Ovary (tissue), 9 donors: Measurements from ENCODE around the gene MATN4. TPM values are rescaled to one million over a fixed set of nuclear protein-coding genes. Genes with fewer than 3 reads are reported as not detected.

ENCODE experiments used
- DNase-seq, 5 donors: peaks; one replicate each; pipeline ENCODE4 v3.0.0-alpha.2; 2019 to 2020
- H3K27ac ChIP-seq, 2 donors: fragments of 200-600 bp; one replicate each; pipeline versions ENCODE4 v1.5.1 to v1.8.0; 2019 to 2022
- H3K27me3 ChIP-seq: fragments of 200-600 bp; one replicate; pipeline ENCODE4 v1.8.0; 2022
- H3K36me3 ChIP-seq: fragments of 200-600 bp; sonication (generic); one replicate; pipeline ENCODE4 v1.5.1; 2019
- H3K4me1 ChIP-seq: one replicate; pipeline ENCODE4 v1.8.1; 2013; ENCODE audit warnings: mild to moderate bottlenecking, moderate library complexity; ENCODE audit not compliant: insufficient read depth
- H3K4me3 ChIP-seq: fragments of 200-600 bp; sonication (generic); one replicate; pipeline ENCODE4 v1.5.1; 2017
- H3K9me3 ChIP-seq, 2 donors: fragments of 200-600 bp in 1 of 2; sonication (generic) in 1 of 2; one replicate each; pipeline versions ENCODE4 v1.5.1 to v1.8.1; 2013 to 2019; ENCODE audit warnings: mild to moderate bottlenecking in 1 of 2, moderate library complexity in 1 of 2
- EP300 ChIP-seq: sonication (generic); formaldehyde crosslinking; IDR thresholded peaks from one replicate; pipeline ENCODE4 v1.6.1; 2017; ENCODE audit warnings: antibody characterized with exemption
- POLR2A ChIP-seq: fragments of 450-650 bp; IDR thresholded peaks from one replicate; pipeline ENCODE4 v1.6.1; 2017; ENCODE audit warnings: antibody characterized with exemption, mild to moderate bottlenecking, moderate library complexity
- WGBS, 3 donors: extraction: QIAGEN DNeasy Blood & Tissue Kit in 1 of 3; methylation state at CpG; one replicate each; pipeline versions ENCODE4 v1.1.5 to v1.1.7; 2013 to 2017; 5-methylcytosine and 5-hydroxymethylcytosine counted together
- intact Hi-C, 4 donors: fragments of 100-400 bp; cut with DNase I; formaldehyde crosslinking; loops; one replicate each; pipeline versions ENCODE4 v1.11.0 to v1.15.1; 2022 to 2023
- polyA plus RNA-seq, 2 donors: library from polyadenylated mRNA; stranded (reverse); fragments of 200-250 nt in 1 of 2; fragments of 350-450 nt in 1 of 2; fragmentation: Illumina TruSeq in 1 of 2; extraction: RNeasy Lipid Tissue Mini Kit (QIAGEN cat#74804) in 1 of 2; gene quantifications; one replicate each; pipeline ENCODE4 v1.2.3, GENCODE V29; 2013 to 2014
- total RNA-seq, 7 donors: library from RNA; depleted of rRNA in 2 of 7; stranded (reverse); fragments of >200 nt in 2 of 7; fragmentation: NEBNext Ultra II Directional in 3 of 7; extraction: Animal tissue kit (Norgen Biotek cat#: 25700) in 3 of 7; gene quantifications; one replicate each; pipeline versions ENCODE4 v1.1.0 to v1.2.4, GENCODE V29; 2016 to 2023
- TF ChIP-seq, protein P1 (sequence below), 3 donors: fragments of 450-650 bp in 2 of 3; fragments of 200-600 bp in 1 of 3; IDR thresholded peaks; one replicate each; pipeline versions ENCODE4 v1.5.1 to v1.8.0; 2016 to 2022; ENCODE audit warnings: antibody characterized with exemption in 3 of 3, mild to moderate bottlenecking in 1 of 3
- donor health status: DM: no; HTN: no; CAD: no; lungs with moderate emphysema.
- donor health status: DM: no; HTN: no; CAD: no.
- donor health status: Bipolar disorder and iron deficiency.
- donor health status: DM: yes; HTN: yes; CAD: no.
- donor health status: DM: no; HTN: no; CAD: no.
- donor health status: DM: yes; HTN: yes; CAD: no.

Gene MATN4
- total and polyA plus RNA-seq, 9 donors: 0.10 TPM; not detected in 8

DNA sequence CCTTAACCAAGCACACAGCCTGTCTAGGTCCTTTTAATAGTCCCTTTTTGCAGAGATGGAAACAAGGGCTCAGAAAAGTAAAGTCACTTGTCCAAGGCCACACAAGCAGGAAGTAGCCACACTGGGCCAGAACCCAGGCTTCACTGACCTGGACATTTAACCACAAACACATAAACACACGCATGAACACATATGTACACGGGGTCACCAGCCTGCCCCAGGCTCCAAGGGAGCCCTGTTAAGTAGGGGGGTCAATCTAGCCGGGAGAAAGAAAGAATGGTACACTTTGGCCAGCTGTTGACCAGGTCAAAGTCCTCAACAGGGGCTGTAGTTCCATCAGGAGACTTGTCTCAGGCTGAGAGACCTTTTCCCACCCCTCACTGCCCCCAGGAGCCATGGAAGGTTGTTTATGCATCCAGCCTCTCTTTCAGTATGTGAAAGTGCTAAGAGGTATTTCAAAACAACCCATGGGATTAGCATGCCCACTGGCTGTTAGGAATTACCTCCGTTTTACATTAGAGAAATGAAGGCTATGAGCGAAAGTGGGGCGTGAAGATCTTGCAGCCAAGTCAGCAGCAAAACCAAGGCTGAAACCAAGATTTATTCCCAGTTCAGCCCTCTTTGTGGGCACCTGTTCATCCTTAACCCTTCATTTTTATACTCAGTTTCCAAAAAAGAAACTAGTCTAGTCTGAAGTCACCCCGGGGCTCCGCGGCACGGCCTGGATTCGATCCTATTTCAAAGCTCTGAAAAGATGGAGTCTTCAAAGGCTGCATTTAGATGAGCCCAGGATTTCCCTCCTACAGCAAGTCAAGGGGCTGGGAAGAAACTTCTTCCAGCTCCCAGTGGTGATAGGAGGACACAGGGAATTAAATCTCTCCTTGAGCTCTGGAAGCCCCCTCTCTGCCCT, 30.3 kb upstream of the MATN4 start:
- peaks cover 26% of the 10 kb centered on the region for H3K4me1 ChIP-seq
- intact Hi-C loops: no loop called here

DNA sequence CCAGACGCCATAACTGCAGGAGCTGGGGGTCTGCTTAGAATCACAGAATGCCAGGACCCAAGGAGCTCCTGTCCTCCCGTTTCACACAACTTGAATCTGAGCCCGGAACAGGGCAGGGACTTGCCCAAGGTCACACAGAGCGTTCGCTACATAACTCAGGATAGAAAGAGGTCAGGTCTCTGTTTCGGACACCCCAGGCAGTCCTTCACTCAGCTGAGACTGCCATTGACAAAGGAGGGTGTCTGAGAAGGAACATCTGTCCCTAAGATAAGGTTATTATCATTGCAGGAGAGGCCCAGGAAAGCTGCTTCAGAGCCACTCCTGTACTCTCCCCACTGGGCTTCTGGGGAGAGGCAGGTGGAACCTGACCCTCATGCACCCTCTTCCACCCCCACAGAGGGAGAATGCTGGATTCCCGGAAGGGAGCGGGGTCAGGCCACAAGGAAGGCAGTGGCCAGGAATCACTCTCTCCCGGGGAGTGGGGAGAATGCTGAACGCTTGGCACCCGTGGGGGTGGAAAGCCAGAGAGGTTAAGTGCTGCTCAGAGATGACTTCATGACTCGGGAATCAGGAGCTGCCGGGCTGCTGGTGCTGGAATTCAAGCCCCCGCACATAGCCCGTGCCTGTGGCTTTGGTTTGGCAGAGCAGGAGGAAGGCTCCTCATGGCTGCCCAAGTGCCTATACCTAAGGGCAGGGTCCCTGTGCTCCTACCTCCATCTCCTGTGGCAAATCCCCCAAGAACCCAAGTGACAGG, 29.4 kb upstream of the MATN4 start:
- Histone ChIP-seq H3K27ac (peak overlapping the region in 1 of 2 donors; percentile 6), H3K9me3 (no peaks in the 10 kb centered on the region), H3K27me3 (no peaks in the 10 kb centered on the region), H3K4me3 (no peak overlapping the region), H3K4me1 (peaks cover 23% of the 10 kb centered on the region), H3K36me3 (no peaks in the 10 kb centered on the region)
- intact Hi-C loops: no loop called here
- TF ChIP-seq EP300: no peak
- TF ChIP-seq, protein P1, sequence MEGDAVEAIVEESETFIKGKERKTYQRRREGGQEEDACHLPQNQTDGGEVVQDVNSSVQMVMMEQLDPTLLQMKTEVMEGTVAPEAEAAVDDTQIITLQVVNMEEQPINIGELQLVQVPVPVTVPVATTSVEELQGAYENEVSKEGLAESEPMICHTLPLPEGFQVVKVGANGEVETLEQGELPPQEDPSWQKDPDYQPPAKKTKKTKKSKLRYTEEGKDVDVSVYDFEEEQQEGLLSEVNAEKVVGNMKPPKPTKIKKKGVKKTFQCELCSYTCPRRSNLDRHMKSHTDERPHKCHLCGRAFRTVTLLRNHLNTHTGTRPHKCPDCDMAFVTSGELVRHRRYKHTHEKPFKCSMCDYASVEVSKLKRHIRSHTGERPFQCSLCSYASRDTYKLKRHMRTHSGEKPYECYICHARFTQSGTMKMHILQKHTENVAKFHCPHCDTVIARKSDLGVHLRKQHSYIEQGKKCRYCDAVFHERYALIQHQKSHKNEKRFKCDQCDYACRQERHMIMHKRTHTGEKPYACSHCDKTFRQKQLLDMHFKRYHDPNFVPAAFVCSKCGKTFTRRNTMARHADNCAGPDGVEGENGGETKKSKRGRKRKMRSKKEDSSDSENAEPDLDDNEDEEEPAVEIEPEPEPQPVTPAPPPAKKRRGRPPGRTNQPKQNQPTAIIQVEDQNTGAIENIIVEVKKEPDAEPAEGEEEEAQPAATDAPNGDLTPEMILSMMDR (IDR thresholded peaks at IDR 0.05): no peak
- no peak for TF ChIP-seq POLR2A
- DNase-seq: peak; percentile 38 to 73 (median 63)
- 7 to 10% (median 9%) methylated on average over 13 to 15 of the region's 15 CpGs for WGBS, 3 donors

More for the DNA sequence above, 30.3 kb upstream of the MATN4 start:
- no peak for DNase-seq
- no peak overlapping the region for H3K4me3 ChIP-seq
- TF ChIP-seq EP300: no peak
- TF ChIP-seq POLR2A: no peak
- TF ChIP-seq, protein P1 (IDR thresholded peaks at IDR 0.05): no peak
- no peaks in the 10 kb centered on the region for H3K9me3 ChIP-seq
- H3K27ac ChIP-seq: no peak overlapping the region
- no peaks in the 10 kb centered on the region for H3K27me3 ChIP-seq
- H3K36me3 ChIP-seq: no peaks in the 10 kb centered on the region
- 83 to 85% (median 84%) methylated on average over 11 of the region's 11 CpGs for WGBS, 3 donors

DNA sequence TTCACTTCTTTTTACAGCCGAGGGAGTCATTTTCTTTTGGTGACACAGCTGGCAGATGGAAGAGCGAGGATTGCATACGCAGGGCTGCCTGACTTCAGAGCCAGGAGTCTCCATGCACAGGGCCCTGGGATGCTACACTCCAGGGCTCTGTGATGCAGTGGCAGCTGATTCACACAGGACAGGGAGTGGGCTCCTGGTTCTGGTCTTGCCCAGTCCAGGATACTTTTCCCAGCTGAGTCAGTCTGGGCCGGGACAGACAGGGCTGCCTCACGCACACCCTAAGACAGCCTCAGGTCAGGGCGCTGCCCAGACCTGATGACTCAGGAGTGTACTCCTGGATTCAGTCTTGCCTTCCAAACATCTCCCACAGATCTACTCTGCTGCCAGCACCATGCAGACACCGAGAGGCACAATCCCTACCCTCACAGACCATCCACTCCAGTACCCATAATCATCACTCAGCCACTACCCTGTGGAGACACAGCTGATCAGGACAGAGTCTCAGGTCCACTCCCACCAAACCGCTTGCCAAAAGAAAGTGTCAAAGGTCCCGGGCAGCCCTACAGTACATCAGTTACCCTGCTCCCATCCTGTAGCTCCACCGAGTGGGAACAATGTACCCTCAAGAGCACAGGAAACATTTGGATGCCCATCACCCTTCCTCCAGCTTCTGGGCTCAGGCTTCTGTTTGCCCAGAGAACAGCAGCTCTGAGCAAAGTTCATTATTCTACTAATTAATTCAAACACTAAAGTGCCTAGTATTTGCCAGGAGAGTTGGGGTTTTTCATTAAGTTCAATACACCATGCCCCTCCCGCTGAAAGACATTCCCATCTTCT, 28.6 kb upstream of the MATN4 start:
- H3K4me1 ChIP-seq: peaks cover 16% of the 10 kb centered on the region
- H3K36me3 ChIP-seq: no peaks in the 10 kb centered on the region
- peak overlapping the region in 1 of 2 donors; percentile 6 for H3K27ac ChIP-seq
- TF ChIP-seq POLR2A (no peak), EP300 (no peak)
- TF ChIP-seq, protein P1 (IDR thresholded peaks at IDR 0.05): no peak
- H3K9me3 ChIP-seq: no peaks in the 10 kb centered on the region
- no peak overlapping the region for H3K4me3 ChIP-seq
- 56 to 73% (median 63%) methylated on average over 11 of the region's 11 CpGs for WGBS, 3 donors
- H3K27me3 ChIP-seq: no peaks in the 10 kb centered on the region
- no peak for DNase-seq
- intact Hi-C loops: no loop called here

DNA sequence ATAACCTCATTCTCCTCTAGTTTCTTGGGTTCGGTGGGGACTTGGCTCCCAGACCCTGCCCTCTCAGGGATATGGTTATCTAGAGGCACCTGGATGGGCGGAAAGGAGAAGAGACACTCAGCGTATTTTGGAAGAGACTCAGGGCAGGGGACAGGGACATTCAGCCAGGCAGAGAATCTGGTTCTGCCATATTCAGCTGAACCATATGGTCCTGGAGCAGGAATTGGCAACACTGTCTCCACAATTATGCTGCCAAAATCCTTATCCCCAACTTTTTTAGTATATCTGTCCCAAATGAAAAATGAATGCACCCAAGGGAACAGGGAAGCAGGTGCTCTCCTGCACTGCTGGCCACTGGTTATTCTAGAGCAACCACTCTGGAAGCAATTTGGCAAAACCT, 22.4 kb upstream of the MATN4 start:
- Histone ChIP-seq H3K27ac (no peak overlapping the region), H3K4me1 (no peaks in the 10 kb centered on the region), H3K36me3 (no peaks in the 10 kb centered on the region), H3K9me3 (no peaks in the 10 kb centered on the region), H3K4me3 (no peak overlapping the region), H3K27me3 (no peaks in the 10 kb centered on the region)
- no peak for DNase-seq
- intact Hi-C loops: no loop called here
- no peak for TF ChIP-seq POLR2A
- TF ChIP-seq, protein P1 (IDR thresholded peaks at IDR 0.05): no peak
- TF ChIP-seq EP300: no peak
- 91 to 96% (median 94%) methylated on average over 3 of the region's 3 CpGs for WGBS, 3 donors
